ENCODE measurements around the gene SCN4A. TPM values are rescaled to one million over a fixed set of nuclear protein-coding genes. Genes with fewer than 3 reads are reported as not detected.

SCN4A gene
- total RNA-seq, 1 donor from 2014 or later: not detected

DNA sequence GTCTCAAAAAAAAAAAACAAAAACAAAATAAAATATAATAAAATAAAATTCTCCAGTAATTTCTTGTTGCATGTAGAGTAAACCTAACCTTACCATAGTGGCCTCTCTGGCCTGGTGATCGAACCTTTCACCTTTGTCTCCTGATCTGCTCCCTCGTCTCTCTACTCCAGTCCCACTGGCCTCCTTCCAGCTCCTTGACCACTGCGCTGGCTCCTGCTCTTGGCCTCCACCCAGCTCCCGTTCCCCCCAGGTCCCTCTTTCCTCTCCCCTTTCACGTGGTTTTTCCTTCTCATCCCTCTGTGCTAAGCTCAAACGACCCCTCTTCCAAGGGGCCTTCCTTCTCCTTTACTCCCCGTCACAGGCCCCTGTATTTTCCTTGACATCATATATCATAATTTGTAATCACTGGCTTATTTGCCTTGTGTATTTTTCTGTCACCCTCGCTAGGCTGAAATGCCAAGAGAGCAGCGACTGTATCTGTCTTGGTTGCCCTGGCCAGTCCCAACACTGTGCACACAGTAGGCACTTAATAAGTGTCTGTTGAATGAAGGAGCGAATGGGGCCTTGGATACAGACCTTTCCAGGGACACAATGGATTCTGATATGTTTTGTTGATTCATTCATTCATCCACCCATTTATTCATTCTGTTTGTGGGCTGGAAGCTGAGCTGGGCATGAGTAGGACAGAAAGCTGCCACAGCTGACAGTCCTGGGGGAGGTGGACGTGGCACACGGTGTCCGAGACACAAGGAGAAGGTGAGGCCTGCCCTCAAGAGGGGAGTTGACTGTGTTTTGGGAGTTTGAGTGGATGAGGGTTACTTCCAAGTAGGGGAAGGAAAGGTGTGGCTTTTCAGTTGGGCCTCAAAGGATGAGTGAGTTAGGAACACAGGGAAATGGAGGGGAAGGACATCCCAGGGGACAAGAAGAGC lies 5.8 kb upstream of the SCN4A start:
- no peak for DNase-seq (ENCODE audit: extremely low spot score, unreplicated experiment)
- peaks cover 8% of the 10 kb centered on the region for H3K27me3 Mint-ChIP-seq (ENCODE audit: unreplicated experiment)
- no peak overlapping the region for H3K27ac Mint-ChIP-seq (ENCODE audit: unreplicated experiment)
- peaks cover 10% of the 10 kb centered on the region for H3K4me1 Mint-ChIP-seq (ENCODE audit: unreplicated experiment)
- no peaks in the 10 kb centered on the region for H3K36me3 Mint-ChIP-seq (ENCODE audit: unreplicated experiment)
- TF ChIP-seq, protein P1, sequence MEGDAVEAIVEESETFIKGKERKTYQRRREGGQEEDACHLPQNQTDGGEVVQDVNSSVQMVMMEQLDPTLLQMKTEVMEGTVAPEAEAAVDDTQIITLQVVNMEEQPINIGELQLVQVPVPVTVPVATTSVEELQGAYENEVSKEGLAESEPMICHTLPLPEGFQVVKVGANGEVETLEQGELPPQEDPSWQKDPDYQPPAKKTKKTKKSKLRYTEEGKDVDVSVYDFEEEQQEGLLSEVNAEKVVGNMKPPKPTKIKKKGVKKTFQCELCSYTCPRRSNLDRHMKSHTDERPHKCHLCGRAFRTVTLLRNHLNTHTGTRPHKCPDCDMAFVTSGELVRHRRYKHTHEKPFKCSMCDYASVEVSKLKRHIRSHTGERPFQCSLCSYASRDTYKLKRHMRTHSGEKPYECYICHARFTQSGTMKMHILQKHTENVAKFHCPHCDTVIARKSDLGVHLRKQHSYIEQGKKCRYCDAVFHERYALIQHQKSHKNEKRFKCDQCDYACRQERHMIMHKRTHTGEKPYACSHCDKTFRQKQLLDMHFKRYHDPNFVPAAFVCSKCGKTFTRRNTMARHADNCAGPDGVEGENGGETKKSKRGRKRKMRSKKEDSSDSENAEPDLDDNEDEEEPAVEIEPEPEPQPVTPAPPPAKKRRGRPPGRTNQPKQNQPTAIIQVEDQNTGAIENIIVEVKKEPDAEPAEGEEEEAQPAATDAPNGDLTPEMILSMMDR (IDR thresholded peaks at IDR 0.05): no peak
- H3K4me3 Mint-ChIP-seq (ENCODE audit: unreplicated experiment): no peak overlapping the region
- peaks cover 13% of the 10 kb centered on the region for H3K9me3 Mint-ChIP-seq (ENCODE audit: unreplicated experiment)

DNA sequence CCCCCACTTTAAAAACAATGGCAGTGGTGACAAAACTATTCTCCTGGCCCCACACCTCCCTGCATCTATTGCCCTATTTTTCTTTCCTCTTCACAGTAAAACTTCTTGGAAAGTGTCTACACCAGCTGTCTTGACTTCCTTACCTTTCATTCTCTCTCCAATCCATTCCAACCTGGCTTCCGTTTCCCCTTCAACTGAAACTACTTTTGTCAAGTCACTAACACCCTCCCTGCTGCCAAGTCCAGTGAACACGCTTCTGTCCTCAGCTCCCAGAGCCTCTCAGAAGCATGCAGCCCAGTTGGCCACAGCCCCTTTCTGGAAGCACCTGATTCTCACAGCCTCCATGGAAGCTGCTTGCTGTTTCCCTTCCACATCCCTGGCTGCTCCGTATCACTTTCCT lies 4.0 kb upstream of the SCN4A start:
- peaks cover 5% of the 10 kb centered on the region for H3K27me3 Mint-ChIP-seq (ENCODE audit: unreplicated experiment)
- no peak for DNase-seq (ENCODE audit: extremely low spot score, unreplicated experiment)
- H3K4me1 Mint-ChIP-seq (ENCODE audit: unreplicated experiment): peaks cover 10% of the 10 kb centered on the region
- H3K9me3 Mint-ChIP-seq (ENCODE audit: unreplicated experiment): peaks cover 1% of the 10 kb centered on the region
- H3K27ac Mint-ChIP-seq (ENCODE audit: unreplicated experiment): no peak overlapping the region
- H3K4me3 Mint-ChIP-seq (ENCODE audit: unreplicated experiment): no peak overlapping the region
- no peaks in the 10 kb centered on the region for H3K36me3 Mint-ChIP-seq (ENCODE audit: unreplicated experiment)
- TF ChIP-seq, protein P1 (IDR thresholded peaks at IDR 0.05): no peak

DNA sequence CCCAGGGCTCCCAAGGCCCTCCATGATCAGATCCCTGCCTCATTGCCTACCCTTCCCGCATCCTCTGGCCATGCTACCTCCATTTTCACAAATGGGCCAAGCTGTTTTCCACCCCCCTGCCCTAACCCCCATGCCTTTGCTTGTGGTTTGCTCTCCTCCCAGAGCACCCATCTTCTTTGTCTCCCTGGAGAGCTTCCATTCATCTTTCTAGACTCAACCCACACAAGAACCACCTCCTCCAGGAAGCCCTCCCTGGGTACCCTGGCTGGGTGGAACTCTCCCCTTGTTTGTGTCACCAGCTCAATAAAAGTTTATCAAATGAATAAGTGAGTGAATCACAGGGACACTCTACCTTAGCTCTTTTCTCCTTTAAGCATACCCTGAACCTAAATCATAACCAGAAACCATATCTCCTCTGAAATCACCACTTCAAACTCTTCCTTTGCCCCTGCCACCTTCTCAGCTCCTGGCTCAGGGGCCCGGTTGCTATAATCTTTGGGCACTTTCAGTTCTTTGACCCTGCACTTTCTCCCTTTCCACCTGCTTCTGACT lies 2.9 kb upstream of the SCN4A start:
- DNase-seq (ENCODE audit: extremely low spot score, unreplicated experiment): no peak
- Mint-ChIP-seq H3K27me3 (ENCODE audit: unreplicated experiment) (peaks cover 5% of the 10 kb centered on the region), H3K4me1 (ENCODE audit: unreplicated experiment) (peaks cover 10% of the 10 kb centered on the region), H3K36me3 (ENCODE audit: unreplicated experiment) (no peaks in the 10 kb centered on the region), H3K9me3 (ENCODE audit: unreplicated experiment) (no peaks in the 10 kb centered on the region), H3K4me3 (ENCODE audit: unreplicated experiment) (no peak overlapping the region), H3K27ac (ENCODE audit: unreplicated experiment) (no peak overlapping the region)
- TF ChIP-seq, protein P1 (IDR thresholded peaks at IDR 0.05): no peak

DNA sequence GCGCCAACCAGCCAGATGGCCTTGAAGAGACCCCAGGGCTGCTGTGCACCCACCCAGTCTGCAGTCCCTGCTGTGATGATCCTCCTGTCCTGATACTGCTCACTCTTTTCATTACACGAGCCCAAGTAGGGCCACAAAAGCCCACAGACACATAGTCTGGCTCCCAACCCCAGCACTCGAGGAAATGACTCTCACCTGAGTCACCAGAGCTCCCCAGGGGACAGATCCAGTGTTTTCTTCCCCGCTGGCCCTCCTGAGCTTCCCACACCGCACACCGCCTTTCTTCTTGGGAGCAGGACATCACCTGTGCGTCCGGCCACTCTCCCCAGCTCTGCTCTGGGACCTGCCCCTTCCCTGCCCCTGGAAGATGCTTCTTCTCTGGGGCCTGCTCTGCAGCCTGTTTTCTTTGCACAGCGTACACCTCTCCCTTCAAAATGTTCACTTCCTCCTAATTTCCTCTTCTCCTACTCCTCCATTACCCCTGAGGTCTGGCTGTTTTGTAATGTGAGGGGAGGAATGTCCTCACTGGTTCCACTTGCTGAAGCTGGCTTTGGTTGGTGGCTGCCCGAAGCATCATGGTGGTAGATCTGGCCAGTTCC lies 2.0 kb upstream of the SCN4A start:
- TF ChIP-seq, protein P1 (IDR thresholded peaks at IDR 0.05): no peak
- no peak overlapping the region for H3K4me3 Mint-ChIP-seq (ENCODE audit: unreplicated experiment)
- peaks cover 8% of the 10 kb centered on the region for H3K4me1 Mint-ChIP-seq (ENCODE audit: unreplicated experiment)
- H3K27ac Mint-ChIP-seq (ENCODE audit: unreplicated experiment): no peak overlapping the region
- peaks cover 5% of the 10 kb centered on the region for H3K27me3 Mint-ChIP-seq (ENCODE audit: unreplicated experiment)
- DNase-seq (ENCODE audit: extremely low spot score, unreplicated experiment): no peak
- no peaks in the 10 kb centered on the region for H3K9me3 Mint-ChIP-seq (ENCODE audit: unreplicated experiment)
- no peaks in the 10 kb centered on the region for H3K36me3 Mint-ChIP-seq (ENCODE audit: unreplicated experiment)
